ENCODE results near the gene VOPP1.

The VOPP1 gene

DNA sequence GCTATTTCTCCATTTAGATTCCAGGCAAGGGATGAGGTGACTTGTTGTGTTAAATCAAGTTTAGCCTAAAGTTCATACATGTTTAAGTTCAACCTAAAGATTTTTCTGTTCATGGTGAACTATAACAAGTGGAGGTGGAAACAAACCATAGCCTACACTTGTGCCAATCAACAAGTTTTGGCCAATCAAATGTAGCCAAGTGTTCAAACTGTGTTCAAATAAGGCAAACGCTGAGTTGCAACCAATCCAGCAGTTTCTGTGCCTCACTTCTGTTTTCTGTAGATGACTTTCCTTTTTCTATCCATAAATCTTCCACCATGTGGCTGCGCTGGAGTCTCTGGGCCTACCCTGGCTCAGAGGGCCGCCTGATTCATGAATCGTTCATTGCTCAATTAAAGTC lies 4.5 kb upstream of the VOPP1 start:
- DNase-seq, result no peak

DNA sequence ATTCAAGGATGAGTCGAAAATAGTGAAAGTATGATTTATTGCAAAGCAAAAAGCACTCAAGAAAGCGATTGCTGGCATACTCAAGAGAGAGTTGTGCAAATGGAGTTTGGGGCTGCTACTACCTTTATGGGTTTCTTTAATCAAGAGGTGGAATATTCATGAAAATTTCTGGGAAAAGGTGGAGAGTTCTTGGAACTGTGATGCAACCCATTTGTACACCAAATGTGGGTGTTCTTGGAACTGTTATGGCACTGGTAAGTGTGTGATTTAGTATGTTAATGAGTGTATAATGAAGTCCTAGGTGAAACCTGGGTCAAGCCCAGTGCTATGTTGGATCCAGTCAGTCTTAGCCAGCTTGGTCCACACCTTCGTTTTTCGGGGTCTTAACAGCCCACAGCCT lies 3.4 kb upstream of the VOPP1 start:
- no peak for DNase-seq

DNA sequence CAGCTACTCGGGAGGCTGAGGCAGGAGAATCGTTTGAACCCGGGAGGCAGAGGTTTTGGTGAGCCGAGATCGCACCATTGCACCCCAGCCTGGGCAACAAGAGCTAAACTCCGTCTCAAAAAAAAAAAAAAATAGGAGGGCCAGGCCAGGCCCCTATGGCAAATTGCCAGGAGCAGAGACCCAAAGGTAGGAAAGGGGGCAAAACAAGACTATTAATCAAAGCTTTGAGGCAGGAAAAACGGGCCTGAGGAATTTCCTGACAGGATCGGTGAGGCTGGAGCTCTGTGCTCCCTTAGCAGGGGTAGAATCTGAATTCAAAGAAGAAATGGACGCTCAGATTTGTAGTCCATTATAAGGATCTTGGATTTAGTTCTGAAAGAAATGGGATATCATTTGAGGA lies 2.8 kb upstream of the VOPP1 start:
- no peak for DNase-seq

DNA sequence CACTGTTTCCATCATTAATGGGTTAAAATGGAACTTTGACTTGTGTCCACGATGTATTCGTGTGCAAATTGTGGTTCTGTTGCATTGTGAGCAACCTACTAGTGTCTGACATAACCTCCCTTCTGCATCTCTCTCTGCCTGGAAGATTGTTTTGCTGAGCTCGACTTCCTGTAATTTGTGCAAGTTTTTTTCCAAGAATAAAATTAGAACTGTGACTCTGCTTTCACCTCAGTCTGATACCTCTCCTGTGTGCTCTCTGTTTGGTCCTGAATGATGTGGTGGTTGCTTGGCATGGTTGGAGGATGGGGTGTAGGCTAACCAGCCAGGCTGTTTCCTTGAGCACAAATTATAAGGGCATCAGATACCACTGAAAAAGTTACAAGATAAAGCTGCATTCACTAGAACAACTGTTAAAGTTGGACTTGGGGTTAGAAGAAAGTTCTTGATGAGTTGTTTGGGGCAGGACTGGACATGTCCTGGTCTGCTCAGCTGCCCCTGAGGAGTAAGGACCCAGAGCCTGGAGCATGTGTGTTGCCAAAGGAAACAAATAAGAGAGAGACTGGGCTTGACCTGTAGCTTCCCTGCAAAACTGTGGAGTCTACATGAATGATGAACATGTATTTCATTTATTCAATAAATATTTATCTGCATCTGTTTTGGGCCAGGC lies 1.9 kb upstream of the VOPP1 start:
- DNase-seq, result no peak

DNA sequence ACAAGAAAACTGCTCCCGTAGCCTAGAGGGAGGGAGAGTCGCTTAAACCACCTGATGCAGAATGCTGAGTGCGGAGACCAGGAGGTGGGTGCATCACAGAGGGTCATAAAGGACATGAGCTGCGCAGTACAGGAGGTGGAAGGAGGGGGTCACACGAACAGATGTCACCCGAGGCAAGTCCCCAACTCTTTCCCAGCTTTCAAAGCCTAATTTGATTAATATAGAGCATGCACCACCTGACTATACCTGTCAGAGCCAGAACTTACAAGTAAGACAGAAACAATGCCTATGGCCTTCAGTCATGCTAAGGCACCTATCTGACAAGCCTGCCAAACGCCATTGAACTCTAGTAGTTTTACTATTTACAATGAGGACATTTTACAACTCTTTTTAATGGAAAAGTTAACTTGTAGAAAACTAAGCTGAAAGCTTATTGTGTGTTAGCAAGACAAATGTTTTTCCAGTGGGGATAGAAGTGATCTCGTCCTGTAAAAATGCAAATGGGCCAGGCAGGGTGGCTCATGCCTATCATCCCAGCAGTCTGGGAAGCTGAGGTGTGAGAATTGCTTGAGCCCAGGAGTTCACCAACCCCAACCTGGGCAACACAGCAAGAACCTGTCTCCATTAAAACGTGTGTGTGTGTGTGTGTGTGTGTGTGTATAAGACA lies 1.1 kb upstream of the VOPP1 start:
- DNase-seq, result no peak

DNA sequence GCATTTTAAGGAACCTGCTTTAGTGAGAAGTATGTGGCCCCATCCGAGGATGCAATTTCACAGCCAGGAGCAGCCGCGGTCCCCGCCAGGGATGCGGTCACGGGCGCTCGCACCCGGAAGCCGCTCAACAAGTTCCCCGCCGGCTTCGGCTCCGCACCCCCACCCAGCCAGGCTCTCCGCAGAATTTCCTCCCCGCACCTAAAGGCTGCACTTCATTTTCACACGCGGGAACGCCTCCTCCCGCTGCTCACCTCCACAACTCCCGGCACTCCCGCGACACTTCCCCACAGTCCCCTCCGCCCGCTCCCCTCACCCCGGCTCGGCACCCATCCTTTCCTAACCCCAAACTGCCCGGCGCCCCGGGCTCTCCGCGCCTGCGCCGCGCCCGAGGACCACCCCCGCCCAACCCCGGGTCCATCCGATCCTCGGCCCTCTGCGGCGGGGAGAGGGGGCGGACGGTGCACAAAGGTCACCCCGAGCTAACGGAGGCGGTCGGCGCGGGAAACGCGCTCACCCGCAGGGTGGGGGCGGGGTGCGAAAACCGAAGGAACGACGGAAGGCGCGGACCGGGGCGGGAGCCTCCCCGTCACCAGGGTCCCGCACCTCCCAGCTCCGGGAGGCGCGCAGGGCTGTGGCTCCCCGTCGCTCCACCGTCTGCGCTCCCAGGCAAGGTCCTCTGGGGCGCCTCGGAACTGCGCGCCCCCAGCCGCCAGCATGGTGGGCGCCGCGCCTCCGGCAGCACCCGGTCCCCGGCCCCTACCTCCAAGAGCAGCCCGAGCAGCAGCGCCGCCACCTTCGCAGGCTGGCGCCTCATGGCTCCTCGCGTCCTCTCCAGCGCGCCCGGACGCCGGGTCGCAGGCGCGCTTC lies 558 bp downstream of the VOPP1 start:
- peak; percentile 16 for DNase-seq

DNA sequence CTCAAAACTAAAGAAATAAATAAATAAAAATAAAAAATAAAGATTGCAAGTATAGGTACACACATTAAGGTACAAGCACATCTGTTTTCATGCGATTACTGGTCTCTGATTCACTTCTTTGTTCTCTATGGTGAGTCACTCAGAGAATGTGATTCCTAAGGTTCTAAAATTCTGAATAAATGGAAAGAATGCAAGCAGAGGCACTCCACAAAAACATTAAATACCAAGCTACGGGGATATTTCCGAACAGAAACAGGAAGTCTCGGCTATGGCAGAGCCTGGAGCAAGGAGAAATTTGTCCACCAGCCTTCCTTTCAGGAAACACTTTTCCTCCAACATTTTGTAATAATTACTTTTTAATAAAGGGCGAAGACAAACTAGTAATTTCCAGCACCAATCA lies 1.4 kb downstream of the VOPP1 start:
- no peak for DNase-seq

DNA sequence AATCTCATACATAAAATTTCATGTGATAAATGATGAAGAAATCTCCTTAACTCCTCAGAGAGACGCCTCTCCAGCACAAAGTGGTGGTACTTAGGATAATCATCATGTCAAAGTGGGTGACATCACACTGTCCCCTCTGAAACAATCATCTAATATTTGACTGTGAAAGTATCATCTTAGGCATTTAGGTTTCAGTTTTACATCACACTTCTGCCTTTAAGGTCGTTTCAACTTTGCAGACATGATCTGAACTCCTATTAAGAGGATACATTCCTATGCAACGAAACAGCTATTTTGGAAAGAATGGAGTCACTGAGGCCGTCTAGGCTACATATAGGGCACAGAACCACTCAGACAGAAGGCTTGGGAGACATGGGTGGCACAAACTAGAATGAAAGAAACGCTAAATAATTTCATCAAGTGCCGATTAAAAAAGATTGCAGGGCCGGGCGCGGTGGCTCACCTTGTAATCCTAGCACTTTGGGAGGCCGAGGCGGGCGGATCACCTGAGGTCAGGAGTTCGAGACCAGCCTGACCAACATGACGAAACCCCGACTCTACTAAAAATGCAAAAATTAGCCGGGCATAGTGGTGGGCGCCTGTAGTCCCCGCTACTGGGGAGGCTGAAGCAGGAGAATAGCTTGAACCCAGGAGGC lies 2.0 kb downstream of the VOPP1 start:
- DNase-seq, result no peak

- DNase-seq, result no peak
Observed at GRCh38 chr7:55569797-55570196, 2.5 kb downstream of the VOPP1 start.

DNA sequence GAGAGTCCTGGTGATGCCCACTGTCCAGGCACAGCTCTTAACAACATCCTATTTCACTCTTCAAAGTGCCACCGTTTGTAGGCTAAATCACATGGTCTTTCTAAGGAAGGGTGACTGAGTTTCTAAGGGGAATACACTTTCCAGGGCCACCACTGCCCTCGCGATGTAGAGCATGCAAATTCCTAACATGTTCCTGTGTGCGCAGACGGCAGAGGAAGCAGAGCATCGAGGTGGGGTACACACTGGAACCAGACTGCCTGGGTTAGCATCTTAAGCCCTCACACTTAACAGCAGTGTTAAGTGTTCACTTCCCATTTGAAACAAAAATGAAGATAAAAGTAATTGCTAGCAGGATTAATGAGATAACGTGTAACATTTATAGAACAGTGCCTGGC lies 3.0 kb downstream of the VOPP1 start:
- DNase-seq, result no peak

- no peak for DNase-seq
Observed at GRCh38 chr7:55568613-55569268, 3.6 kb downstream of the VOPP1 start.

DNA sequence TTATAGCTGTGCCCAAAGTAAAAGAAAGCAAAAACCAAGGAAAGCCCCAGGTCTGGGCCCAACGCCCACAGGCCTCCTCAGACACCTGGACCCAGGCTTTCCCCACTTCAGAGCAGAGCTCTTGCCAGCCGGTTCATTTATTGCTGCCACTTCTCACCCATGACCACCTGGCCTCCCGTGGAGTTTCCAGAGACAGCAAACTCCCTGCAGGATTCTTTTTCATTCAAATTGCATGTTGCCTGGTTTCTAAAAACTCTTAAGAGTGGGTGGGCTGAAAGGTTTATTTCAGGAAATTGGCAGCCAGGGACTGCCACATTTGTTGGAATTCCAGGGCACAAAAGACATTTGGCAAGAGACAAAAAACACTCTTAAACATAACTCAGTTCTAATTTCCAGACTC lies 4.7 kb downstream of the VOPP1 start:
- DNase-seq, result no peak

DNA sequence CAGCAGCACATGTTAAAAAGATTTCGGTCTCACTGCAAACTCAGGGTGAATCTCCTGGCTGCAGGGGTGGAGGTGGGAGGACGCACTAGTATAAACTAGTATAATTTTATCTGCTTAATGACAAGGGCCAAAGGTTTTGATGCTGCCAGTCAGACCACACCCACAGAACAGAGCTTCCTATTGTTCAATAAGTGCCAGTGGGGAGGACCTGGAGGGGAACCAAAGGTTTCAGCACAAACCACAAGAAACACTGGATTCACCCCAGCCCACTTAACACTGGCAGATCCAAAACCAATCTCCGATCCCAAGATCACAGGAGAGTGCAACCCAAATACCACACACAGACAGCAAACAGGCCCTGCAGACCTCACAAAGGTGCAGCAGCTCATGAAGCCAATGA lies 6.6 kb downstream of the VOPP1 start:
- no peak for DNase-seq

GRCh38 chr7:55563596-55564325 lies 8.5 kb downstream of the VOPP1 start:
- no peak for DNase-seq

- no peak for DNase-seq
Observed at GRCh38 chr7:55561690-55562089, 10.6 kb downstream of the VOPP1 start.

DNA sequence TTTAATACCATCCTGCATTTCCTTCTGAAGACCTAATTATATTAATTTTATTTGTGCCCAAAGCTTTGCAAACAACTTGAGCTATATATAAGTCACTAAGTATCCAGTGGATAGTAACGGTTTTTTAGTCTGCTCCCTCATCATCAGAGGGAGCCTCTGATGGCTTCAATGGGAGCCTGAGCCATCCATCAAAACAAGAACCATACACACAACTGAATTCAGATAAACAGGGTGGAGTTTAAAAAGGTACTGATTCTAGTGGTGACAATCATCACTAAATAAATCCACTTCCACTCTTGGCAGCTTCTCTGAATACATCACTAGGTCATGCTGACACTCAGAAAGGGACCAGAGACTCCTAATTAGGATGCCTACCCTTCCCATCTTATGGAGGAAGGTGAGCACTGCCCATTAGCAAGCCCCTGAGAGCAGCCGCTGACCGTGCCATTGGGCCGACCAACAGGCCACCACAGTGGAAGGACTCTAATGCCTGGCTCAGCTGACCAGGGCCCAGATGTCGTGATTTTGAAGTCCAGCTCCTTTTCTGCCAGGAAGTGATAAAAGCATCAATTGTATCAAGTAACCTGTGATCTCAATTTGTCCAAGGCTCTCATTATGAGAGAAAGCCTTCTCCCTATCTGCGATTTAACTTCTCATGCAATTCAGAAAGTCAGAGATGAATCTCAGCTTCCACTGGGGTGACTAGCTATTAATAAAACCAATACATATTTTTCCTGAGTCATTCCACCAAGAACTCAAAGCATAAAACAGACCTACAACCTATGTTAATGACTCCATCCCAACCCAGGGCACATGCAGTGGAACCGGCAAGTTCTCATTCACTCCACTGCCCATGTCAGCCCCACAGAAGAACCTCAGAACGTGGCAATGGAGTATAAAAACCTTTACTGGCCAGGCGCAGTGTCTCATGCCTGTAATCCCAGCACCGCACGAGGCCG lies 13.1 kb downstream of the VOPP1 start:
- peak; percentile 14 for DNase-seq

DNA sequence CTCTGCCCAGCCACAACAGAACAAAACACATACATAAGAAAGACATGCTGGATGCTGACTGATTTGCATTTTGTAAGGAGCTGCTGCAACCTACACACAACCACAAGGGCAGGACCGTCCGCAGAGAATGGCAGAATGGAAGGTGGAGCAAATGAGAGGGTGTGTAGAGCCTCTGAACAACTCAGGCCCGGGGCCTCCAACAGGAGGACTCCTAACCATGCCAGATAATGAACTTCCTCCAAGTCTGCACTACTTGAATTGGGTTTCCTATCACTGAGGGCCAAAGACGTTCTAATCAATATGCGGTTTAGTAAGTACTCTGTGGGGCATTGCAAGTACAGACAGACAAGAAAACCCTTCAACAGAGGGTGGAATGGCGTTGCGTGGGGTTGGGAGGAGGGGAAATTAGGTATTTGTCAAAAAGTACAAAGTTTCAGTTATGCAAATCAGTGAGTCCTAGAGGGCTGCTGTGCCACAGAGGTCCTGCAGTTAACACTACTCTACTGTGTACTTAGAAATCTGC lies 14.6 kb downstream of the VOPP1 start:
- DNase-seq, result no peak

GRCh38 chr7:55556492-55556891 lies 15.8 kb downstream of the VOPP1 start:
- DNase-seq, result no peak

DNA sequence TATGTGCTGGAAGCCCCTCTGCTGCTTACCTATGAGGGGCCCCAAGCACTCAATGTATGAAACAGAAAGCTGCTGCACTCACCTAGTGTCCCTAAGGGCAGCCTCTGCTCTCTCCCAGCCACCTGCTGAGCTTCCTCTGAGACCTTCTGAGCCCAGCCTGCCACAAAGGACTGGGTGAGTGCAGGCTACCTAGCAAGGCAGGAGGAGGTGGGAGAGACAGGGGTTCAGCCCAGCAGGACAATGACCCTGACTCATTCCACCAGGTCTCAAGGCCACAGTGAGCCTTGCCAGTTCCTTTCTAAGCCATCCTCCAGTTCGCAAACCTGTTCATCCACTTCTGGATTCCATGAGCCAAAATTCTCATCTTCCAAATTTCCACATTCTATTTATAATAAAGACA lies 16.3 kb downstream of the VOPP1 start:
- no peak for DNase-seq

GRCh38 chr7:55555160-55555559 lies 17.1 kb downstream of the VOPP1 start:
- no peak for DNase-seq

DNA sequence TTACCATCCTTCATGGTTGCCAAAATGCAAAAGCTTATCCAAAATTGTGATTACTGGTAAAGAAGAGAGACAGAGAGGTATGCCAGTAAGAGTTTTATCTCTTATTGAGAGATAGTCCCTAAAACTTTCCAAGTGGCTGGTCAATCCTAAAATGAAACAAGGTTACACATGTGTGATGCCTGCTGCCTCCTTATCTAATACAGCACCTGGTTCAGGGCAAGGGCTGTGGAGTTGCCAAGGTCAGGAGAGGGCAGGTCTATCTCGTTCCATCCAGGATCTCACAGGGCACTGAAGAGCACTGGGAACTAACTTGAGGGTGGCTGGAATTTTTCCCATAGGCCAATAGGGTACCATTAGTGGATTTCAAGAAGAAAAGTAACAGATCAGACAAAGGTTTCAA lies 18.3 kb downstream of the VOPP1 start:
- DNase-seq, result no peak
